ENCODE measurements around the gene GTF2IRD1. TPM values are rescaled to one million over a fixed set of nuclear protein-coding genes. Genes with fewer than 3 reads are reported as not detected.

Gene GTF2IRD1
- polyA plus RNA-seq, 3 donors, result not detected

GRCh38 chr7:74452748-74453321 lies 871 bp upstream of the GTF2IRD1 start:
- Histone ChIP-seq H3K4me1 (ENCODE audit: control insufficient read depth in 1 of 2, insufficient read depth in 2 of 2, low read length in 2 of 2) (peaks cover 10 to 13% of the 10 kb centered on the region in 2 donors), H4K20me1 (ENCODE audit: insufficient read depth, low read length) (no peaks in the 10 kb centered on the region), H3K27me3 (ENCODE audit: control insufficient read depth in 2 of 2, insufficient read depth in 2 of 2, low read length in 2 of 2) (peaks cover 4 to 40% of the 10 kb centered on the region in 2 donors), H3K36me3 (replicated peaks in 1 of 2; ENCODE audit: control insufficient read depth in 1 of 2, insufficient read depth in 2 of 2, low read length in 2 of 2) (no peaks in the 10 kb centered on the region), H3K79me2 (ENCODE audit: insufficient read depth, low read length) (no peaks in the 10 kb centered on the region), H3K9me3 (replicated peaks in 1 of 2; ENCODE audit: control insufficient read depth in 1 of 2, insufficient read depth in 1 of 2, low read length in 2 of 2) (peaks cover 0 to 5% of the 10 kb centered on the region in 2 donors), H3K4me2 (replicated peaks; ENCODE audit: extremely low read depth, low read length, poor library complexity, severe bottlenecking) (no peak overlapping the region), H3K4me3 (replicated peaks in 1 of 3; ENCODE audit: low read depth in 2 of 3, low read length in 3 of 3) (no peak overlapping the region), H2AFZ (ENCODE audit: insufficient read depth, low read depth, low read length, poor library complexity, severe bottlenecking) (peak overlapping the region; percentile 22), H3K27ac (ENCODE audit: low read depth in 1 of 2, low read length in 2 of 2) (no peak overlapping the region), H3K9ac (ENCODE audit: insufficient read depth, low read length, poor library complexity, severe bottlenecking) (no peak overlapping the region)
- intact Hi-C loops (cut with micrococcal nuclease), result loop anchor here (5.0 kb wide), 4 partner anchors 39 to 114 kb away; no protein-coding TSS in a partner anchor
- 58% methylated on average over 5 of the region's 15 CpGs for WGBS (ENCODE audit: insufficient coverage)
- Mint-ChIP-seq H3K36me3 (peaks cover 0 to 3% of the 10 kb centered on the region in 2 donors), H3K4me1 (peaks cover 13% of the 10 kb centered on the region), H3K4me3 (peak overlapping the region; percentile 39 to 82), H3K27ac (peak overlapping the region in 3 of 7 donors; percentile 56 to 73 (median 66)), H3K9me3 (peaks cover 0 to 10% (median 9%) of the 10 kb centered on the region in 7 donors), H3K27me3 (ENCODE audit: low read depth in 3 of 3) (peaks cover 32 to 44% (median 42%) of the 10 kb centered on the region in 3 donors)
- peak in 1 of 3 donors; percentile 16 for DNase-seq
- TF ChIP-seq CTCF (IDR thresholded peaks at IDR 0.05), result no peak

- Mint-ChIP-seq H3K27me3 (ENCODE audit: low read depth in 3 of 3) (peaks cover 30 to 43% (median 43%) of the 10 kb centered on the region in 3 donors), H3K4me3 (no peak overlapping the region), H3K36me3 (peaks cover 0 to 3% of the 10 kb centered on the region in 2 donors), H3K27ac (no peak overlapping the region), H3K9me3 (peaks cover 0 to 10% (median 9%) of the 10 kb centered on the region in 7 donors), H3K4me1 (peaks cover 13% of the 10 kb centered on the region)
- H3K4me3 ChIP-seq (replicated peaks in 1 of 3; ENCODE audit: low read depth in 2 of 3, low read length in 3 of 3), result peak overlapping the region in 1 of 3 experiments; percentile 3
- no peak overlapping the region for H3K27ac ChIP-seq (ENCODE audit: low read depth in 1 of 2, low read length in 2 of 2)
- WGBS (ENCODE audit: insufficient coverage), result 44% methylated on average over 13 of the region's 61 CpGs
- intact Hi-C loops (cut with micrococcal nuclease), result loop anchor here (5.0 kb wide), 4 partner anchors 38 to 113 kb away; no protein-coding TSS in a partner anchor
- peaks cover 0 to 5% of the 10 kb centered on the region in 2 donors for H3K9me3 ChIP-seq (replicated peaks in 1 of 2; ENCODE audit: control insufficient read depth in 1 of 2, insufficient read depth in 1 of 2, low read length in 2 of 2)
- H3K4me2 ChIP-seq (replicated peaks; ENCODE audit: extremely low read depth, low read length, poor library complexity, severe bottlenecking), result peak overlapping the region; percentile 67
- H2AFZ ChIP-seq (ENCODE audit: insufficient read depth, low read depth, low read length, poor library complexity, severe bottlenecking), result peak overlapping the region; percentile 21
- H3K36me3 ChIP-seq (replicated peaks in 1 of 2; ENCODE audit: control insufficient read depth in 1 of 2, insufficient read depth in 2 of 2, low read length in 2 of 2), result no peaks in the 10 kb centered on the region
- H3K4me1 ChIP-seq (ENCODE audit: control insufficient read depth in 1 of 2, insufficient read depth in 2 of 2, low read length in 2 of 2), result peaks cover 10 to 13% of the 10 kb centered on the region in 2 donors
- no peaks in the 10 kb centered on the region for H3K79me2 ChIP-seq (ENCODE audit: insufficient read depth, low read length)
- no peaks in the 10 kb centered on the region for H4K20me1 ChIP-seq (ENCODE audit: insufficient read depth, low read length)
- no peak for TF ChIP-seq CTCF (IDR thresholded peaks at IDR 0.05)
- no peak overlapping the region for H3K9ac ChIP-seq (ENCODE audit: insufficient read depth, low read length, poor library complexity, severe bottlenecking)
- H3K27me3 ChIP-seq (ENCODE audit: control insufficient read depth in 2 of 2, insufficient read depth in 2 of 2, low read length in 2 of 2), result peaks cover 4 to 40% of the 10 kb centered on the region in 2 donors
- no peak for DNase-seq
These were observed 567 bp downstream of the GTF2IRD1 start for GRCh38 chr7:74454021-74454924.

Measured in CD14-positive monocyte (primary cell).